ENCODE measurements around the gene C6orf47. TPM values are rescaled to one million over a fixed set of nuclear protein-coding genes. Genes with fewer than 3 reads are reported as not detected.

Gene C6orf47
- total RNA-seq, 1 experiment from 2014 or later = 22.4 TPM

DNA sequence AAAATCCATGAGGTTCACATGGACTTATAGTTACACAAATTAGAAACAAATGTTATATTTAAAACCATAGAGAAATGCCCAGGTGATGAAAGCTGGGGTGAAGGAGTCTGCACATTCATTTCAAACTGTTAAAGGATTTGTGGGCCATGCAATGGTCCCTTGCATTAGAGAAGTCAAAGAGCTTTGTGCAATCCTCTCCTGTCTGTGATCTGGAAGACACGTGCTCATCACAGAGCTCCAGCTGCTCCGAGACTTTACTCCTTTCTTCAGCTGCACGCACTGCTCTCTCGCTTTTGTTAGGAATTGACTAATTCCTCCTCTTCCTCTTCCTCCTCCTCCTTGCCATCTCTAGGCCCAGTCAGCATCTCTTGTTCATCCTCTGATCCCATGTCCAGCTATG is 49.6 kb downstream of the C6orf47 start:
- POLR2A ChIA-PET = no interaction called here
- intact Hi-C loops (cut with micrococcal nuclease; ENCODE audit: unreplicated experiment) = no loop called here
- TF ChIP-seq, protein P1, sequence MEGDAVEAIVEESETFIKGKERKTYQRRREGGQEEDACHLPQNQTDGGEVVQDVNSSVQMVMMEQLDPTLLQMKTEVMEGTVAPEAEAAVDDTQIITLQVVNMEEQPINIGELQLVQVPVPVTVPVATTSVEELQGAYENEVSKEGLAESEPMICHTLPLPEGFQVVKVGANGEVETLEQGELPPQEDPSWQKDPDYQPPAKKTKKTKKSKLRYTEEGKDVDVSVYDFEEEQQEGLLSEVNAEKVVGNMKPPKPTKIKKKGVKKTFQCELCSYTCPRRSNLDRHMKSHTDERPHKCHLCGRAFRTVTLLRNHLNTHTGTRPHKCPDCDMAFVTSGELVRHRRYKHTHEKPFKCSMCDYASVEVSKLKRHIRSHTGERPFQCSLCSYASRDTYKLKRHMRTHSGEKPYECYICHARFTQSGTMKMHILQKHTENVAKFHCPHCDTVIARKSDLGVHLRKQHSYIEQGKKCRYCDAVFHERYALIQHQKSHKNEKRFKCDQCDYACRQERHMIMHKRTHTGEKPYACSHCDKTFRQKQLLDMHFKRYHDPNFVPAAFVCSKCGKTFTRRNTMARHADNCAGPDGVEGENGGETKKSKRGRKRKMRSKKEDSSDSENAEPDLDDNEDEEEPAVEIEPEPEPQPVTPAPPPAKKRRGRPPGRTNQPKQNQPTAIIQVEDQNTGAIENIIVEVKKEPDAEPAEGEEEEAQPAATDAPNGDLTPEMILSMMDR (IDR thresholded peaks at IDR 0.05) = no peak
- TF ChIP-seq TCF7L2 (IDR thresholded peaks at IDR 0.05; ENCODE audit: low read depth, low read length) (no peak), POLR2AphosphoS5 (IDR thresholded peaks at IDR 0.05; ENCODE audit: low read depth, low read length) (no peak), SIN3A (IDR thresholded peaks at IDR 0.05; ENCODE audit: borderline replicate concordance, insufficient read depth, low read depth, low read length) (no peak)
- TF ChIP-seq, protein P2, sequence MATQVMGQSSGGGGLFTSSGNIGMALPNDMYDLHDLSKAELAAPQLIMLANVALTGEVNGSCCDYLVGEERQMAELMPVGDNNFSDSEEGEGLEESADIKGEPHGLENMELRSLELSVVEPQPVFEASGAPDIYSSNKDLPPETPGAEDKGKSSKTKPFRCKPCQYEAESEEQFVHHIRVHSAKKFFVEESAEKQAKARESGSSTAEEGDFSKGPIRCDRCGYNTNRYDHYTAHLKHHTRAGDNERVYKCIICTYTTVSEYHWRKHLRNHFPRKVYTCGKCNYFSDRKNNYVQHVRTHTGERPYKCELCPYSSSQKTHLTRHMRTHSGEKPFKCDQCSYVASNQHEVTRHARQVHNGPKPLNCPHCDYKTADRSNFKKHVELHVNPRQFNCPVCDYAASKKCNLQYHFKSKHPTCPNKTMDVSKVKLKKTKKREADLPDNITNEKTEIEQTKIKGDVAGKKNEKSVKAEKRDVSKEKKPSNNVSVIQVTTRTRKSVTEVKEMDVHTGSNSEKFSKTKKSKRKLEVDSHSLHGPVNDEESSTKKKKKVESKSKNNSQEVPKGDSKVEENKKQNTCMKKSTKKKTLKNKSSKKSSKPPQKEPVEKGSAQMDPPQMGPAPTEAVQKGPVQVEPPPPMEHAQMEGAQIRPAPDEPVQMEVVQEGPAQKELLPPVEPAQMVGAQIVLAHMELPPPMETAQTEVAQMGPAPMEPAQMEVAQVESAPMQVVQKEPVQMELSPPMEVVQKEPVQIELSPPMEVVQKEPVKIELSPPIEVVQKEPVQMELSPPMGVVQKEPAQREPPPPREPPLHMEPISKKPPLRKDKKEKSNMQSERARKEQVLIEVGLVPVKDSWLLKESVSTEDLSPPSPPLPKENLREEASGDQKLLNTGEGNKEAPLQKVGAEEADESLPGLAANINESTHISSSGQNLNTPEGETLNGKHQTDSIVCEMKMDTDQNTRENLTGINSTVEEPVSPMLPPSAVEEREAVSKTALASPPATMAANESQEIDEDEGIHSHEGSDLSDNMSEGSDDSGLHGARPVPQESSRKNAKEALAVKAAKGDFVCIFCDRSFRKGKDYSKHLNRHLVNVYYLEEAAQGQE (IDR thresholded peaks at IDR 0.05; ENCODE audit: insufficient read depth in 1 of 2, low read depth in 2 of 2, low read length in 1 of 2) = no peak
- Histone ChIP-seq H3K36me3 (ENCODE audit: control insufficient read depth, insufficient read depth, low read length) (no peaks in the 10 kb centered on the region), H3K27ac (ENCODE audit: low read length) (no peak overlapping the region), H3K4me3 (ENCODE audit: low read depth in 2 of 2, low read length in 2 of 2) (no peak overlapping the region), H3K4me1 (ENCODE audit: control insufficient read depth, insufficient read depth, low read length) (0 out of 2 replicates have a peak, but pooled peaks cover 3% of the 10 kb centered on the region), H3K27me3 (ENCODE audit: control insufficient read depth, insufficient read depth, low read length) (no peaks in the 10 kb centered on the region), H3K9me3 (ENCODE audit: control insufficient read depth, insufficient read depth, low read depth, low read length) (no peaks in the 10 kb centered on the region)
- CTCF ChIA-PET = no interaction called here
- DNase-seq (ENCODE audit: low read depth, low spot score) = no peak
- no peak for ATAC-seq
- BruUV-seq (replicated peaks) = no TSS peak
- in situ Hi-C loops (cut with HindIII; ENCODE audit: low pct_unique_long_range_greater_than_20kb, low sequenced_read_pairs) = no loop called here

DNA sequence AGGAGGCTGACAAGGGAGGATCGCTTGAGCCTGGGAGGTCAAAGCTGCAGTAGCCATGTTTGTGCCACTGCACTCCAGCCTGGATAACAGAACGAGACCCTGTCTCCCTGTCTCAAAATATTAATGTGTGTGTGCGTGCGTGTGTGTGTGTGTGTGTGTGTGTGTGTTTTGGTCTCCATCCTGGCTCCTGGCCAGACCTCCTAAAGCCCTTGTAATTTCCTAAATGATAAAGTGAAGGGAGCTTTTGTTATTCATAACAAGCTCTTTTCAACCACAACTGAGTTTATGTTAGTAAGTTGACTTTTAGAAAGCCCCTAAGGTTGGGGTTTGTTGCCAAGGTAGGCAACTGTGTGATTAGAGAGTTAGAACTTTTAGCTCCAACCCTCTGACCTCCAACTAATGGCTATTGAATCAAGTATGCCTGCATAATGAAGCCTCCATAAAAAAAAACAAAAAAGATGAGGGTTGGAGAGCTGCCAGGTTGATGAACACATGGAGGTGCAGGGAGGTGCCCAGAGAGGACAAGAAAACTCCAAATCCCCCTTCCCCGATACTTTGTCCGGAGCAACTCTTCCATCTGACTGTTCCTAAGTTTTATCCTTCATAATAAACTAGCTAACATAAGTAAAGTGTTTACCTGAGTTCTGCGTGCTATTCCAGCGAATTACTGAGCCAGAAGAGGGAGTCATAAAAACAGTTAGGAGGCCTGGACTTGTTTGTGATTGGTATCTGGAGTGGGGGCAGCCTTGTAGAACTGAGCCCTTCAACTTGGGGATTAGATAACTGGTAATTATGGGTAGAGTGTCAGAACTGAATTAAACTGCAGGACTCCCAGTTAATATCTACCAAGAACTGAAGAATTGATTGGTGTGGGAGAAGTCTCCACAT is 50.8 kb downstream of the C6orf47 start:
- DNase-seq (ENCODE audit: low read depth, low spot score) (no peak), ATAC-seq (no peak)
- ChIA-PET CTCF (interaction anchor here (0.6 kb wide), 1 partner anchor 27 kb away, joined by 8 read pairs; no protein-coding TSS in a partner anchor), POLR2A (interaction anchor here (0.6 kb wide), 2 partner anchors 30 to 219 kb away, joined by 3 to 5 read pairs; no protein-coding TSS in a partner anchor)
- in situ Hi-C loops (cut with HindIII; ENCODE audit: low pct_unique_long_range_greater_than_20kb, low sequenced_read_pairs) (no loop called here), intact Hi-C loops (cut with micrococcal nuclease; ENCODE audit: unreplicated experiment) (no loop called here)
- no peaks in the 10 kb centered on the region for H3K36me3 ChIP-seq (ENCODE audit: control insufficient read depth, insufficient read depth, low read length)
- no peaks in the 10 kb centered on the region for H3K9me3 ChIP-seq (ENCODE audit: control insufficient read depth, insufficient read depth, low read depth, low read length)
- no peaks in the 10 kb centered on the region for H3K27me3 ChIP-seq (ENCODE audit: control insufficient read depth, insufficient read depth, low read length)
- H3K4me1 ChIP-seq (ENCODE audit: control insufficient read depth, insufficient read depth, low read length) = 0 out of 2 replicates have a peak, but pooled peaks cover 2% of the 10 kb centered on the region
- TF ChIP-seq SIN3A (IDR thresholded peaks at IDR 0.05; ENCODE audit: borderline replicate concordance, insufficient read depth, low read depth, low read length) (no peak), POLR2AphosphoS5 (IDR thresholded peaks at IDR 0.05; ENCODE audit: low read depth, low read length) (no peak), TCF7L2 (IDR thresholded peaks at IDR 0.05; ENCODE audit: low read depth, low read length) (no peak)
- TF ChIP-seq, protein P1 (IDR thresholded peaks at IDR 0.05) = no peak
- TF ChIP-seq, protein P2 (IDR thresholded peaks at IDR 0.05; ENCODE audit: insufficient read depth in 1 of 2, low read depth in 2 of 2, low read length in 1 of 2) = no peak
- no peak overlapping the region for H3K27ac ChIP-seq (ENCODE audit: low read length)
- no peak overlapping the region for H3K4me3 ChIP-seq (ENCODE audit: low read depth in 2 of 2, low read length in 2 of 2)
- no TSS peak for BruUV-seq (replicated peaks)

Data from Panc1 (cell line).